Breast epithelium (tissue), 4 donors: Measurements from ENCODE around the gene EPB41L1. TPM values are rescaled to one million over a fixed set of nuclear protein-coding genes. Genes with fewer than 3 reads are reported as not detected.

ENCODE experiments used
- DNase-seq, 2 donors: peaks; one replicate each; pipeline ENCODE4 v3.0.0-alpha.2; 2019; ENCODE audit warnings: low spot score in 2 of 2
- H3K27ac ChIP-seq, 2 donors: fragments of 200-600 bp; sonication (generic) in 1 of 2; one replicate each; pipeline ENCODE4 v1.5.1; 2016 to 2019; ENCODE audit warnings: mild to moderate bottlenecking in 1 of 2
- H3K27me3 ChIP-seq, 2 donors: fragments of 200-600 bp; sonication (generic) in 1 of 2; one replicate each; pipeline versions ENCODE4 v1.5.1 to v1.6.0; 2017 to 2019; ENCODE audit warnings: control low read depth in 1 of 2, mild to moderate bottlenecking in 1 of 2
- H3K36me3 ChIP-seq: fragments of 200-600 bp; one replicate; pipeline ENCODE4 v1.5.1; 2019
- H3K4me1 ChIP-seq, 2 donors: fragments of 200-600 bp; sonication (generic); one replicate each; pipeline ENCODE4 v1.5.1; 2016 to 2019; ENCODE audit warnings: control low read depth in 1 of 2
- H3K4me3 ChIP-seq, 3 donors: fragments of 200-600 bp; sonication (generic); 1 replicate in 2 of 3; 2 replicates in 1 of 3; pipeline ENCODE4 v1.5.1; 2016 to 2019; ENCODE audit warnings: mild to moderate bottlenecking in 3 of 3, moderate library complexity in 2 of 3
- H3K9me3 ChIP-seq, 2 donors: fragments of 200-600 bp; sonication (generic) in 1 of 2; one replicate each; pipeline ENCODE4 v1.5.1; 2016 to 2019; ENCODE audit warnings: control low read depth in 1 of 2
- CTCF ChIP-seq, 3 donors: fragments of 450-650 bp; IDR thresholded peaks; one replicate each; pipeline ENCODE4 v1.5.1; 2016 to 2017; ENCODE audit warnings: antibody characterized with exemption in 3 of 3, mild to moderate bottlenecking in 3 of 3, moderate library complexity in 3 of 3
- POLR2A ChIP-seq: fragments of 450-650 bp; IDR thresholded peaks from one replicate; pipeline ENCODE4 v1.6.1; 2016; ENCODE audit warnings: antibody characterized with exemption, mild to moderate bottlenecking, moderate library complexity
- POLR2AphosphoS5 ChIP-seq, 3 donors: sonication (generic); formaldehyde crosslinking; IDR thresholded peaks; one replicate each; pipeline ENCODE4 v1.6.1; 2017; ENCODE audit warnings: antibody characterized with exemption in 3 of 3
- intact Hi-C: fragments of 100-400 bp; cut with DNase I; formaldehyde crosslinking; loops from one replicate; pipeline ENCODE4 v1.15.1; 2023; ENCODE audit warnings: low total_unique reads
- total RNA-seq, 3 donors: library from RNA; depleted of rRNA; stranded (reverse); fragments of >200 nt; gene quantifications; one replicate each; pipeline ENCODE4 v1.1.0, GENCODE V29; 2016

Gene EPB41L1
- total RNA-seq, 3 donors from 2014 or later = 37.0 to 66.4 (median 43.7) TPM

- no peak for DNase-seq
- Histone ChIP-seq H3K36me3 (peaks cover 13% of the 10 kb centered on the region), H3K27ac (no peak overlapping the region), H3K27me3 (no peaks in the 10 kb centered on the region), H3K4me3 (no peak overlapping the region), H3K4me1 (no peaks in the 10 kb centered on the region), H3K9me3 (no peaks in the 10 kb centered on the region)
- intact Hi-C loops = no loop called here
- TF ChIP-seq POLR2A = no peak
- no peak for TF ChIP-seq POLR2AphosphoS5 (IDR thresholded peaks at IDR 0.05)
- TF ChIP-seq CTCF (IDR thresholded peaks at IDR 0.05) = no peak
These were observed 53.1 kb downstream of the EPB41L1 start for GRCh38 chr20:36207602-36208001.

- Histone ChIP-seq H3K27me3 (no peaks in the 10 kb centered on the region), H3K4me1 (no peaks in the 10 kb centered on the region), H3K27ac (no peak overlapping the region), H3K4me3 (no peak overlapping the region), H3K9me3 (no peaks in the 10 kb centered on the region), H3K36me3 (peaks cover 13% of the 10 kb centered on the region)
- no peak for DNase-seq
- intact Hi-C loops = no loop called here
- TF ChIP-seq POLR2AphosphoS5 (IDR thresholded peaks at IDR 0.05) (no peak), CTCF (IDR thresholded peaks at IDR 0.05) (no peak), POLR2A (no peak)
These were observed 53.7 kb downstream of the EPB41L1 start for GRCh38 chr20:36208257-36208656.

- TF ChIP-seq POLR2A (no peak), POLR2AphosphoS5 (IDR thresholded peaks at IDR 0.05) (no peak), CTCF (IDR thresholded peaks at IDR 0.05) (no peak)
- H3K9me3 ChIP-seq = no peaks in the 10 kb centered on the region
- no peak overlapping the region for H3K4me3 ChIP-seq
- no peaks in the 10 kb centered on the region for H3K4me1 ChIP-seq
- no peak overlapping the region for H3K27ac ChIP-seq
- DNase-seq = no peak
- intact Hi-C loops = loop anchor here (5.0 kb wide), 1 partner anchor 1397 kb away; no protein-coding TSS in a partner anchor
- H3K27me3 ChIP-seq = no peaks in the 10 kb centered on the region
- peaks cover 11% of the 10 kb centered on the region for H3K36me3 ChIP-seq
These were observed 56.0 kb downstream of the EPB41L1 start for GRCh38 chr20:36210436-36211021.

- H3K9me3 ChIP-seq = no peaks in the 10 kb centered on the region
- no peak overlapping the region for H3K4me3 ChIP-seq
- intact Hi-C loops = loop anchor here (5.0 kb wide), 1 partner anchor 1394 kb away; no protein-coding TSS in a partner anchor
- DNase-seq = no peak
- no peak overlapping the region for H3K27ac ChIP-seq
- TF ChIP-seq POLR2AphosphoS5 (IDR thresholded peaks at IDR 0.05) (no peak), CTCF (IDR thresholded peaks at IDR 0.05) (no peak)
- no peaks in the 10 kb centered on the region for H3K27me3 ChIP-seq
- H3K36me3 ChIP-seq = no peaks in the 10 kb centered on the region
- H3K4me1 ChIP-seq = no peaks in the 10 kb centered on the region
These were observed 58.8 kb downstream of the EPB41L1 start for GRCh38 chr20:36213362-36213761.

GRCh38 chr20:36214684-36215256 is 60.2 kb downstream of the EPB41L1 start:
- no peak for DNase-seq
- H3K36me3 ChIP-seq = no peaks in the 10 kb centered on the region
- H3K4me3 ChIP-seq = no peak overlapping the region
- H3K27ac ChIP-seq = no peak overlapping the region
- intact Hi-C loops = loop anchor here (5.0 kb wide), 1 partner anchor 1393 kb away; no protein-coding TSS in a partner anchor
- no peaks in the 10 kb centered on the region for H3K9me3 ChIP-seq
- H3K27me3 ChIP-seq = no peaks in the 10 kb centered on the region
- TF ChIP-seq CTCF (IDR thresholded peaks at IDR 0.05) (peak in 1 of 3 donors; percentile 18), POLR2A (no peak)
- H3K4me1 ChIP-seq = no peaks in the 10 kb centered on the region
